IPS DF 6.9 (cell line): ENCODE measurements around the gene ARID4B.
"Not testable (repeated sequence)": the region's sequence is repeated elsewhere in the genome, so short reads cannot be mapped to it uniquely, and the experiment has no call there.

Source experiments
- DNase-seq: peaks from one replicate; pipeline ENCODE4 v3.0.0-alpha.2; 2013; ENCODE audit warnings: low read depth, low spot score
- H3K27ac ChIP-seq: one replicate; pipeline ENCODE4 v1.5.1; 2013; ENCODE audit warnings: low read length, control low read depth
- H3K27me3 ChIP-seq: 2 replicates; pipeline ENCODE4 v1.6.1; 2013; ENCODE audit warnings: mild to moderate bottlenecking, low read length; ENCODE audit not compliant: control insufficient read depth, insufficient read depth
- H3K36me3 ChIP-seq: 2 replicates; pipeline ENCODE4 v1.6.1; 2013; ENCODE audit warnings: low read length; ENCODE audit not compliant: control insufficient read depth, insufficient read depth
- H3K4me1 ChIP-seq: 2 replicates; pipeline ENCODE4 v1.6.1; 2013; ENCODE audit warnings: low read length; ENCODE audit not compliant: control insufficient read depth, insufficient read depth
- H3K4me3 ChIP-seq: 2 replicates; pipeline ENCODE4 v1.5.1; 2013; ENCODE audit warnings: mild to moderate bottlenecking, low read length
- H3K9me3 ChIP-seq: 2 replicates; pipeline ENCODE4 v1.6.1; 2013; ENCODE audit warnings: low read length, inconsistent platforms; ENCODE audit not compliant: control insufficient read depth, insufficient read depth
- WGBS: extraction: QIAGEN DNeasy Blood & Tissue Kit; methylation state at CpG from one replicate; pipeline ENCODE4 v1.1.7; 2013; ENCODE audit warnings: mixed read lengths, missing lambda C conversion rate; ENCODE audit not compliant: insufficient read length, insufficient coverage; 5-methylcytosine and 5-hydroxymethylcytosine counted together

ARID4B gene

DNA sequence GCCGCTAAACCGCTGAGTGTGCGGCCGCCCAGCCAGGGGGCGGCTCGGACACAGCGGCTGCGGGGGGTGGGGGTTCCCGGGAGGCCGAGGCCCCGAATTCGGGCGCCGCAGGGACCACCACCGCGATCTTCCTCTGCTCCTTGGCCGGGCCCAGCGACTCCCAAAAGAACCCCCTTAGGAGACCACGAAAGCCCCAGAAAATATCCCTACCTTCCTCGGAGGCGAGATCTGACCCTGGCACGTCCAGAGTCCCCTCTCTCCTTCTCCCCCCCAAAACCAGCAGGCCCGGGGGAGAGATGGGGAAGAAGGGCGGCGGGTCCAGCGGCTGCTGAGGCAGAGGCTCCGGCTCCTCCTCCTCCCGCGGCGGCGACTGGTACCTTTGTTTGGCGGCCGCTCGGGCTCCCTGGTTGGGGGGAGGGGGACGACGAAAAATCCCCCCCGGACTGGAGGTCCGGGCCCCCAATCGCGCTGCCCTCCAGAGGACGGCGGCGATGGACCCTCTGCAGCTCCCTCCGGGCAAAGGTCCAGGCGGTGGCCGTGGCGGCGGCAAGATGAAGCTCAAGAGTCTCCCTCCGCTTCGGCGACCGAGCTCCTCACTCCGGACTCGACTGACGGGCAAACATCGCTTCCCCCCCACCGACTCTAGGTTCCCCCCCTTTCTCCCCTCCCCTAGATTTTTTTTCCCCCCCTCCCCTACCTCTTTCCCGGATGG is at the start of gene ARID4B:
Gene ARID4B, minus strand, starts transcription at position 621 of the 712 bp plus-strand sequence. CDS start 1,260 bp downstream, outside the sequence.
- H3K9me3 ChIP-seq, result no peaks in the 10 kb centered on the region
- H3K27ac ChIP-seq, result no peak within 1 kb of the TSS
- no peaks in the 10 kb centered on the region for H3K27me3 ChIP-seq
- no peaks in the 10 kb centered on the region; the same call in 1 of the 2 replicates for H3K36me3 ChIP-seq
- no peak for DNase-seq
- no CpG with 5 or more reads among the region's 58 CpGs for WGBS
- H3K4me1 ChIP-seq, result no peaks in the 10 kb centered on the region
- peak within 1 kb of the TSS; percentile 95 for H3K4me3 ChIP-seq

GRCh38 chr1:235375919-235376605 is 48.1 kb upstream of the ARID4B start:
- no CpG with 5 or more reads among the region's 6 CpGs for WGBS
- DNase-seq, result no peak
- Histone ChIP-seq H3K36me3 (no peaks in the 10 kb centered on the region), H3K4me1 (no peaks in the 10 kb centered on the region), H3K4me3 (no peak overlapping the region), H3K27me3 (no peaks in the 10 kb centered on the region), H3K27ac (no peak overlapping the region), H3K9me3 (no peaks in the 10 kb centered on the region)

DNA sequence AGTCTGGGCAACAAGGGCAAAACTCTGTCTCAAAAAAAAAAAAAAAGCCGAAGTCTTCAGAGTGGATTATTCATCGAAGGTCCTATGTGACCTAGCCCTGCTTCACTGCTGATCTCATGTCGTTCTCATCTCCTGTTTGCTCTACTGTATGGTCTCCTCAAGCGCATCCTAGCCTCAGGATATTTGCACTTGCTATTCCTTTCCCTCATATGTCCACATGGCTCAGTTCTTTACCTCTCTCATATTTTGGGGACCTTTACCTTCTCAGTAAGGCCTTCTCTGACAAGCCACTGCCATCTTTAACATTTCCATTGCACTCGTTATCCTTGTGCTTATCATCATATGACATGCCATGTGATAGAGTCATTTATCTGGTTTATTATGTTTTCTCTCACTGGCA is 41.8 kb upstream of the ARID4B start:
- Histone ChIP-seq H3K27me3 (no peaks in the 10 kb centered on the region), H3K9me3 (no peaks in the 10 kb centered on the region), H3K27ac (no peak overlapping the region), H3K36me3 (no peaks in the 10 kb centered on the region), H3K4me1 (no peaks in the 10 kb centered on the region), H3K4me3 (no peak overlapping the region)
- WGBS, result no CpG with 5 or more reads among the region's 5 CpGs
- no peak for DNase-seq

- no CpG with 5 or more reads among the region's 5 CpGs for WGBS
- Histone ChIP-seq H3K4me1 (no peaks in the 10 kb centered on the region), H3K9me3 (no peaks in the 10 kb centered on the region), H3K27me3 (no peaks in the 10 kb centered on the region), H3K4me3 (no peak overlapping the region), H3K27ac (no peak overlapping the region), H3K36me3 (no peaks in the 10 kb centered on the region)
- no peak for DNase-seq
These were observed 40.4 kb upstream of the ARID4B start for GRCh38 chr1:235368428-235368827.

GRCh38 chr1:235367000-235367908 is 39.3 kb upstream of the ARID4B start, which contains the start of gene TBCE:
Gene TBCE (plus strand): TSS chr1:235367427. CDS start chr1:235380050, 12,623 bp downstream.
- no peaks in the 10 kb centered on the region for H3K4me1 ChIP-seq
- WGBS, result no CpG with 5 or more reads among the region's 38 CpGs
- H3K27me3 ChIP-seq, result no peaks in the 10 kb centered on the region
- H3K9me3 ChIP-seq, result no peaks in the 10 kb centered on the region
- DNase-seq, result peak; percentile 96
- H3K4me3 ChIP-seq, result peak within 1 kb of the TSS; percentile 74
- no peaks in the 10 kb centered on the region for H3K36me3 ChIP-seq
- H3K27ac ChIP-seq, result no peak within 1 kb of the TSS

- Histone ChIP-seq H3K4me1 (no peaks in the 10 kb centered on the region), H3K27me3 (no peaks in the 10 kb centered on the region), H3K36me3 (no peaks in the 10 kb centered on the region), H3K27ac (no peak overlapping the region), H3K9me3 (no peaks in the 10 kb centered on the region), H3K4me3 (no peak overlapping the region)
- no CpG with 5 or more reads among the region's 5 CpGs for WGBS
- DNase-seq, result no peak
These were observed 38.3 kb upstream of the ARID4B start for GRCh38 chr1:235366286-235366685.

DNA sequence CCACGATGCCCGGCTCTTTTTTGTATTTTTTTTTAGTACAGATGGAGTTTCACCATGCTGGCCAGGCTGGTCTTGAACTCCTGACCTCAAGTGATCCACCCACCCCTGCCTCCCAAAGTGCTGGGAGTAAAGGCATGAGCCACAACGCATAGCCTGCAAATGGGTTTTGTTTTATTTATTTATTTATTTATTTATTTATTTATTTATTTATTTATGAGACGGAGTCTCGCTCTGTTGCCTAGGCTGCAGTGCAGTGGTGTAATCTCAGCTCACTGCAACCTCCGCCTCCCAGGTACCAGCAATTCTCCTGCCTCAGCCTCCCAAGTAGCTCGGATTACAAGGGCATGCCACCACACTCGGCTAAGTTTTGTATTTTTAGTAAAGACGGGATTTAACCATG is 36.2 kb upstream of the ARID4B start:
- H3K36me3 ChIP-seq, H3K4me3 ChIP-seq, H3K4me1 ChIP-seq, H3K27me3 ChIP-seq, H3K9me3 ChIP-seq, DNase-seq, H3K27ac ChIP-seq: not testable (repeated sequence)
- WGBS, result no CpG with 5 or more reads among the region's 9 CpGs

DNA sequence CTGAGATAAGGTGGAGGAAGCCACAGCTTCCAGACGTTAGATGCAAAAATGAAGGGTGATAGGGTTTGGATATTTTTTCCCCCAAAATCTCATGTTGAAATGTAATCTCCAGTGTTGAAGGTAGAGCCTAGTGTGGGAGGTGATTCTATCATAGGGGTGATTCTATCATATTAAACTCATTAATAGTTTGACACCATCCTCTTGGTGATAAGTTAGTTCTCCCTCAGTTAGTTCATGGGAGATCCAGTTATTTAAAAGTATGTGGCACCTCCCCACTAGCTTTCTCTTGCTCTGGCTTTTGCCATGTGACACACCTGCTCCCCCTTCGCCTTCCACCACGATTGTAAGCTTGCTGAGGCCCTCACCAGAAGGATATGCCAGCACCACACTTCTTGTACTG is 30.9 kb upstream of the ARID4B start:
- Histone ChIP-seq H3K4me1 (0 out of 2 replicates have a peak, but pooled peaks cover 2% of the 10 kb centered on the region), H3K36me3 (no peaks in the 10 kb centered on the region), H3K4me3 (no peak overlapping the region), H3K9me3 (no peaks in the 10 kb centered on the region), H3K27me3 (no peaks in the 10 kb centered on the region), H3K27ac (no peak overlapping the region)
- WGBS, result no CpG with 5 or more reads among the region's 3 CpGs
- no peak for DNase-seq

DNA sequence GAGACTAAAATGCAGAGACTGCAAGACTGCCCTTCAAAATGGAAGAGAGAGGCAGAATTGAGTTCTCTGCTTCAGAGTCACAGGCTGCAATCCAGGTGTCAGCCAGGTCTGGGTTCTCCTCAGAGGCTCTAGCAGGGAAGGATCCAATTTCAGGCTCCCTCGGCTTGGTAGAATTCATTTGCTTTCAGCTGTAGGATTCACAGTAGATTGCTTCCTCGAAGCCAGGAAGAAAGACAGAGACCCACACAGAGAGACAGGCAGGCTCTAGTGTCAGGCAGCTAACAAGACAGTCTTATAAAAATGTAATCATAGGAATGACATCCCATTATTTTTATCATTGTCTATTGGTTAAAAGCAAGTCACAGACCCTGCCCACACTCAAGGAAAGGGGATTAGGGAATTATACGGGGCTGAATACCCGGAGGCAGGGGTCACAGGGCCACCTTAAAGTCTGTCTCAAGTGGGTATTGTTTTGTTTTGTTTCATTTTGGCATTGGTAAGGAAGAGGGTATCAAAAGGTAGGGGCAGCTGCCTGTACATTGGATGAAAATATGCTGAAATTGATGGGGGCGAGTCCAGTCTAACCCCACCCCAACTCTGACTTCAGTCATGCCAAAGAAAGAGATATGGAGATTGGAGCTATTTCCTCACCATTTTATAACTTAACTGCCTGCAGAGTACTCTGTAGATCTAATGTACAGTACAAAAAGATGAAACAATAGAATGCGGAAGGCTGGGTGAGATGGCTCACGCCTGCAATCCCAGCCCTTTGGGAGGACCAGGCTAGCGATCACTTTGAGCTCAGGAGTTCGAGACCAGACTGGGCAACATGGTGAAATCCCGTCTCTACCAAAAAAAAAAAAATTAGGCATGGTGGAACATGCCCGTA is 29.8 kb upstream of the ARID4B start:
- Histone ChIP-seq H3K27ac (no peak overlapping the region), H3K4me3 (no peak overlapping the region), H3K36me3 (no peaks in the 10 kb centered on the region), H3K4me1 (0 out of 2 replicates have a peak, but pooled peaks cover 2% of the 10 kb centered on the region), H3K9me3 (no peaks in the 10 kb centered on the region), H3K27me3 (no peaks in the 10 kb centered on the region)
- no CpG with 5 or more reads among the region's 11 CpGs for WGBS
- peak; percentile 33 for DNase-seq
